Neural cell (in vitro differentiated cells): ENCODE results near the gene PLEKHN1. TPM values are rescaled to one million over a fixed set of nuclear protein-coding genes. Genes with fewer than 3 reads are reported as not detected.

ENCODE experiments used
- H2AFZ ChIP-seq: fragments of 200-600, 300-800 bp; sonication (generic), shearing (Covaris generic); 2 replicates; pipeline ENCODE4 v1.6.0; 2014; ENCODE audit warnings: low read depth, mild to moderate bottlenecking, antibody characterized with exemption, low read length, moderate library complexity
- H3F3A ChIP-seq: fragments of 200-600 bp; shearing (Covaris generic); 2 replicates; pipeline ENCODE4 v1.6.1; 2016; ENCODE audit warnings: mild to moderate bottlenecking, moderate library complexity, mixed read lengths, antibody characterized with exemption, low read length; ENCODE audit not compliant: insufficient read depth, poor library complexity, severe bottlenecking
- H3K27ac ChIP-seq: fragments of 200-600, 300-800 bp; sonication (generic), shearing (Covaris generic); 2 replicates; pipeline ENCODE4 v1.5.1; 2014; ENCODE audit warnings: mild to moderate bottlenecking, low read length, moderate library complexity
- H3K27me3 ChIP-seq: fragments of 300-800, 200-600 bp; sonication (generic), shearing (Covaris generic); 2 replicates; pipeline ENCODE4 v1.6.0; 2014; ENCODE audit warnings: mild to moderate bottlenecking, low read depth, low read length, moderate library complexity; ENCODE audit not compliant: insufficient read depth
- H3K36me3 ChIP-seq: fragments of 300-800, 200-600 bp; sonication (generic), shearing (Covaris generic); 2 replicates; pipeline ENCODE4 v1.5.1; 2014; ENCODE audit warnings: mild to moderate bottlenecking, antibody characterized with exemption, low read length, moderate library complexity; ENCODE audit not compliant: insufficient read depth
- H3K4me2 ChIP-seq: fragments of 300-800, 200-600 bp; sonication (generic), shearing (Covaris generic); 2 replicates; pipeline ENCODE4 v1.6.0; 2014; ENCODE audit warnings: mild to moderate bottlenecking, low read length
- H3K4me3 ChIP-seq: fragments of 300-800, 200-600 bp; sonication (generic), shearing (Covaris generic); 2 replicates; pipeline ENCODE4 v1.5.1; 2014; ENCODE audit warnings: mild to moderate bottlenecking, low read length, moderate library complexity
- H3K79me2 ChIP-seq: fragments of 200-600 bp; shearing (Covaris generic); replicated peaks from 2 replicates; pipeline ENCODE4 v1.6.0; 2014; ENCODE audit warnings: mild to moderate bottlenecking, low read length, moderate library complexity; ENCODE audit not compliant: insufficient read depth
- H3K9ac ChIP-seq: fragments of 300-800, 200-600 bp; sonication (generic), shearing (Covaris generic); 2 replicates; pipeline ENCODE4 v1.6.1; 2016; ENCODE audit warnings: mild to moderate bottlenecking, low read length, mixed read lengths
- H3K9me2 ChIP-seq: fragments of 200-600 bp; shearing (Covaris generic); 2 replicates; pipeline ENCODE4 v1.6.1; 2016; ENCODE audit warnings: mild to moderate bottlenecking, low read length, mixed read lengths; ENCODE audit not compliant: insufficient read depth
- H3K9me3 ChIP-seq: fragments of 200-600, 300-800 bp; sonication (generic), shearing (Covaris generic); 2 replicates; pipeline ENCODE4 v1.6.1; 2016; ENCODE audit warnings: mild to moderate bottlenecking, mixed run types, low read length, moderate library complexity, mixed read lengths
- H4K20me1 ChIP-seq: fragments of 200-600 bp; shearing (Covaris generic); 2 replicates; pipeline ENCODE4 v1.6.1; 2016; ENCODE audit warnings: mild to moderate bottlenecking, mixed run types; ENCODE audit not compliant: insufficient read depth
- EP300 ChIP-seq: fragments of 450-650 bp; conservative IDR thresholded peaks from 2 replicates; pipeline ENCODE4 v1.6.1; 2014; ENCODE audit warnings: antibody characterized with exemption, mild to moderate bottlenecking, moderate library complexity; ENCODE audit not compliant: poor library complexity, severe bottlenecking
- EZH2 ChIP-seq: fragments of 200-600, 300-800 bp; shearing (Covaris generic), sonication (generic); IDR thresholded peaks from 2 replicates; pipeline ENCODE4 v1.6.1; 2014; ENCODE audit warnings: antibody characterized with exemption, low read length, borderline replicate concordance, mild to moderate bottlenecking; ENCODE audit not compliant: insufficient read depth, poor library complexity, severe bottlenecking
- MXI1 ChIP-seq: fragments of 450-650 bp; conservative IDR thresholded peaks from 2 replicates; pipeline ENCODE4 v1.6.1; 2014; ENCODE audit warnings: antibody characterized with exemption, mild to moderate bottlenecking; ENCODE audit not compliant: poor library complexity, severe bottlenecking
- POLR2AphosphoS5 ChIP-seq: IDR thresholded peaks from 2 replicates; pipeline ENCODE4 v1.6.1; 2012
- RAD21 ChIP-seq: fragments of 450-650 bp; conservative IDR thresholded peaks from 2 replicates; pipeline ENCODE4 v1.6.1; 2014; ENCODE audit warnings: antibody characterized with exemption, mild to moderate bottlenecking, moderate library complexity
- REST ChIP-seq: IDR thresholded peaks from 2 replicates; pipeline ENCODE4 v1.6.1; 2012; ENCODE audit warnings: borderline replicate concordance
- SMC3 ChIP-seq: fragments of 450-650 bp; conservative IDR thresholded peaks from 2 replicates; pipeline ENCODE4 v1.6.1; 2014; ENCODE audit warnings: antibody characterized with exemption, mild to moderate bottlenecking, moderate library complexity; ENCODE audit not compliant: poor library complexity
- TAF1 ChIP-seq: IDR thresholded peaks from 2 replicates; pipeline ENCODE4 v1.6.1; 2012; ENCODE audit warnings: low read depth
- polyA plus RNA-seq: library from polyadenylated mRNA; depleted of rRNA; stranded (reverse); fragments of >200 nt; gene quantifications from 2 replicates; pipeline ENCODE4 v1.2.3, GENCODE V29; 2014
- TF ChIP-seq, protein P1 (sequence below): fragments of 450-650 bp; IDR thresholded peaks from 2 replicates; pipeline ENCODE4 v1.5.1; 2014; ENCODE audit warnings: antibody characterized with exemption, mild to moderate bottlenecking, moderate library complexity; ENCODE audit not compliant: poor library complexity, severe bottlenecking

The PLEKHN1 gene
- polyA plus RNA-seq, 1 donor from 2014 or later: 1.1 TPM

DNA sequence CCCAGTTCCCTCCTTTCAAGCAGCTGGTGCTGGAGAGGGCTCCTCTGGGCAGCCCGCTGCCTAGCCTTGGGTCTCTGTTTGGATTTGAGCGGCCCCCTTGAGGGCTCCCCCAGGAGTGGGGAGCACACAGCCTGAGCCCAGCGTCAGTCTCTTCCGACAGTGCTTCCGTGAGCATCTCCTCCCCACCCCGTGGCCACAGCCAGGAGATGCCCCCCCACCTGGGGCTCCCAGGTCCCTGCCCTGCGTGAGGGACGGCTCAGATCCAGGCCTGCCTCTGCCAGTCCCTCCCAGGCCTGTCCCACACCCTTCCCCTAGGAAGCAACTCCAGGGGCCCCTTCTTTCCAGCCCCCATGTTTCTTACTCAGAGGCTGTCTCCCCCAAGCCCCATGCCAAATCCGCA lies 39.0 kb upstream of the PLEKHN1 start:
- Histone ChIP-seq H3F3A (no peaks in the 10 kb centered on the region), H3K4me3 (no peak overlapping the region), H3K27ac (no peak overlapping the region), H3K9ac (no peak overlapping the region), H3K9me2 (no peaks in the 10 kb centered on the region), H3K9me3 (no peaks in the 10 kb centered on the region), H3K4me2 (no peak overlapping the region), H4K20me1 (no peaks in the 10 kb centered on the region), H3K36me3 (no peaks in the 10 kb centered on the region), H3K79me2 (no peaks in the 10 kb centered on the region), H2AFZ (no peak overlapping the region), H3K27me3 (peaks cover 65% of the 10 kb centered on the region)
- no peak for TF ChIP-seq MXI1
- TF ChIP-seq POLR2AphosphoS5: no peak
- no peak for TF ChIP-seq SMC3
- no peak for TF ChIP-seq REST
- TF ChIP-seq EZH2: no peak
- TF ChIP-seq TAF1: no peak
- TF ChIP-seq, protein P1, sequence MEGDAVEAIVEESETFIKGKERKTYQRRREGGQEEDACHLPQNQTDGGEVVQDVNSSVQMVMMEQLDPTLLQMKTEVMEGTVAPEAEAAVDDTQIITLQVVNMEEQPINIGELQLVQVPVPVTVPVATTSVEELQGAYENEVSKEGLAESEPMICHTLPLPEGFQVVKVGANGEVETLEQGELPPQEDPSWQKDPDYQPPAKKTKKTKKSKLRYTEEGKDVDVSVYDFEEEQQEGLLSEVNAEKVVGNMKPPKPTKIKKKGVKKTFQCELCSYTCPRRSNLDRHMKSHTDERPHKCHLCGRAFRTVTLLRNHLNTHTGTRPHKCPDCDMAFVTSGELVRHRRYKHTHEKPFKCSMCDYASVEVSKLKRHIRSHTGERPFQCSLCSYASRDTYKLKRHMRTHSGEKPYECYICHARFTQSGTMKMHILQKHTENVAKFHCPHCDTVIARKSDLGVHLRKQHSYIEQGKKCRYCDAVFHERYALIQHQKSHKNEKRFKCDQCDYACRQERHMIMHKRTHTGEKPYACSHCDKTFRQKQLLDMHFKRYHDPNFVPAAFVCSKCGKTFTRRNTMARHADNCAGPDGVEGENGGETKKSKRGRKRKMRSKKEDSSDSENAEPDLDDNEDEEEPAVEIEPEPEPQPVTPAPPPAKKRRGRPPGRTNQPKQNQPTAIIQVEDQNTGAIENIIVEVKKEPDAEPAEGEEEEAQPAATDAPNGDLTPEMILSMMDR: no peak
- no peak for TF ChIP-seq RAD21

- H3K27ac ChIP-seq: no peak overlapping the region
- no peaks in the 10 kb centered on the region for H3K79me2 ChIP-seq
- TF ChIP-seq POLR2AphosphoS5 (no peak), SMC3 (no peak), EP300 (no peak), RAD21 (no peak), REST (no peak)
- H3K27me3 ChIP-seq: peaks cover 63% of the 10 kb centered on the region
- H3F3A ChIP-seq: no peaks in the 10 kb centered on the region
- H3K9me2 ChIP-seq: no peaks in the 10 kb centered on the region
- no peak overlapping the region for H3K4me3 ChIP-seq
- no peaks in the 10 kb centered on the region for H4K20me1 ChIP-seq
- no peak overlapping the region for H3K9ac ChIP-seq
- no peak overlapping the region for H2AFZ ChIP-seq
- no peak overlapping the region for H3K4me2 ChIP-seq
- H3K9me3 ChIP-seq: no peaks in the 10 kb centered on the region
- H3K36me3 ChIP-seq: no peaks in the 10 kb centered on the region
Measured at GRCh38 chr1:927748-928147, 38.5 kb upstream of the PLEKHN1 start.
